Measurements from ENCODE around the gene PSMG4. TPM values are rescaled to one million over a fixed set of nuclear protein-coding genes. Genes with fewer than 3 reads are reported as not detected.
A peak's percentile ranks its signal among the peaks of the same experiment; 100 is the strongest.
"Not testable (repeated sequence)": the region's sequence is repeated elsewhere in the genome, so short reads cannot be mapped to it uniquely, and the experiment has no call there.

The PSMG4 gene
- total RNA-seq, 1 experiment from 2014 or later, result 35.3 TPM

- no peak for DNase-seq (ENCODE audit: low read depth)
Measured at GRCh38 chr6:3230256-3230882, 28.4 kb upstream of the PSMG4 start.

GRCh38 chr6:3230900-3231246 is 27.9 kb upstream of the PSMG4 start:
- DNase-seq (ENCODE audit: low read depth), result peak; percentile 72

GRCh38 chr6:3231247-3232016 is 27.3 kb upstream of the PSMG4 start:
- peak; percentile 90 for DNase-seq (ENCODE audit: low read depth)

- DNase-seq (ENCODE audit: low read depth), result no peak
Measured at GRCh38 chr6:3232017-3232945, 26.5 kb upstream of the PSMG4 start.

- no peak for DNase-seq (ENCODE audit: low read depth)
Measured at GRCh38 chr6:3233321-3233720, 25.4 kb upstream of the PSMG4 start.

- no peak for DNase-seq (ENCODE audit: low read depth)
Measured at GRCh38 chr6:3233904-3234303, 24.8 kb upstream of the PSMG4 start.

GRCh38 chr6:3235486-3235885 is 23.3 kb upstream of the PSMG4 start:
- no peak for DNase-seq (ENCODE audit: low read depth)

- no peak for DNase-seq (ENCODE audit: low read depth)
Measured at GRCh38 chr6:3236005-3236404, 22.7 kb upstream of the PSMG4 start.

- no peak for DNase-seq (ENCODE audit: low read depth)
Measured at GRCh38 chr6:3237761-3238662, 20.7 kb upstream of the PSMG4 start.

GRCh38 chr6:3239110-3239830 is 19.5 kb upstream of the PSMG4 start:
- no peak for DNase-seq (ENCODE audit: low read depth)

GRCh38 chr6:3240595-3240994 is 18.2 kb upstream of the PSMG4 start:
- DNase-seq (ENCODE audit: low read depth), result no peak

GRCh38 chr6:3241745-3242144 is 17.0 kb upstream of the PSMG4 start:
- DNase-seq (ENCODE audit: low read depth), result not testable (repeated sequence)

GRCh38 chr6:3242768-3243167 is 16.0 kb upstream of the PSMG4 start:
- DNase-seq (ENCODE audit: low read depth), result no peak

GRCh38 chr6:3244003-3244831 is 14.5 kb upstream of the PSMG4 start:
- no peak for DNase-seq (ENCODE audit: low read depth)

GRCh38 chr6:3244832-3245161 is 13.9 kb upstream of the PSMG4 start:
- not testable (repeated sequence) for DNase-seq (ENCODE audit: low read depth)

- no peak for DNase-seq (ENCODE audit: low read depth)
Measured at GRCh38 chr6:3245216-3245615, 13.5 kb upstream of the PSMG4 start.

GRCh38 chr6:3247255-3248146 is 11.2 kb upstream of the PSMG4 start:
- peak; percentile 82 for DNase-seq (ENCODE audit: low read depth)

- DNase-seq (ENCODE audit: low read depth), result no peak
Measured at GRCh38 chr6:3249821-3250220, 8.9 kb upstream of the PSMG4 start.

- DNase-seq (ENCODE audit: low read depth), result no peak
Measured at GRCh38 chr6:3250231-3250675, 8.5 kb upstream of the PSMG4 start.

Data from Daoy (cell line).